Measurements from ENCODE around the gene PTMS.

DNA sequence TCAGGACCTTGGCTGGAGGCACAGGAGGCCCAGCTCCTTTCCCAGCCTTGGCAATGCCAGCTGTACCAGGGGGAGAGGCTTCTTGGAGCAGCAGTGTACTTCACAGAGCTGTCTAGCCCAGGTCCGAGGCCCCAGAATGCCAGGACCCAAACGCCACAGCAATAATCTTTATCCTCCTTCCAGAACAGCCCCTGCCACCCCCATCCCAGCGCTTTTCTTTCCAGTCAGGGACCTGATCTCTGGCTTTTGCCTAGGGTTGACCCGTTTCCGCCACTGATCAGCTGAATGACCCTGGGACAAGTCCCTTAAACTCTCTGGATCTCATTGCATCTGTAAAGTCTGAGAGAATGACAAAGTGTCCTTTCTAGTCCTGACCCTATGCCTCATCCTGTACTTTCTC lies 11.2 kb downstream of the PTMS start:
- no peak for TF ChIP-seq YY1 (tag by site-specific recombination; IDR thresholded peaks at IDR 0.05)
- TF ChIP-seq, protein P1, sequence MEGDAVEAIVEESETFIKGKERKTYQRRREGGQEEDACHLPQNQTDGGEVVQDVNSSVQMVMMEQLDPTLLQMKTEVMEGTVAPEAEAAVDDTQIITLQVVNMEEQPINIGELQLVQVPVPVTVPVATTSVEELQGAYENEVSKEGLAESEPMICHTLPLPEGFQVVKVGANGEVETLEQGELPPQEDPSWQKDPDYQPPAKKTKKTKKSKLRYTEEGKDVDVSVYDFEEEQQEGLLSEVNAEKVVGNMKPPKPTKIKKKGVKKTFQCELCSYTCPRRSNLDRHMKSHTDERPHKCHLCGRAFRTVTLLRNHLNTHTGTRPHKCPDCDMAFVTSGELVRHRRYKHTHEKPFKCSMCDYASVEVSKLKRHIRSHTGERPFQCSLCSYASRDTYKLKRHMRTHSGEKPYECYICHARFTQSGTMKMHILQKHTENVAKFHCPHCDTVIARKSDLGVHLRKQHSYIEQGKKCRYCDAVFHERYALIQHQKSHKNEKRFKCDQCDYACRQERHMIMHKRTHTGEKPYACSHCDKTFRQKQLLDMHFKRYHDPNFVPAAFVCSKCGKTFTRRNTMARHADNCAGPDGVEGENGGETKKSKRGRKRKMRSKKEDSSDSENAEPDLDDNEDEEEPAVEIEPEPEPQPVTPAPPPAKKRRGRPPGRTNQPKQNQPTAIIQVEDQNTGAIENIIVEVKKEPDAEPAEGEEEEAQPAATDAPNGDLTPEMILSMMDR (tag by site-specific recombination; IDR thresholded peaks at IDR 0.05): no peak
- no peak for TF ChIP-seq ZNF423 (tag by site-specific recombination; IDR thresholded peaks at IDR 0.05)
- TF ChIP-seq MZF1 (tag by site-specific recombination; IDR thresholded peaks at IDR 0.05; ENCODE audit: borderline replicate concordance): no peak
- TF ChIP-seq, protein P2, sequence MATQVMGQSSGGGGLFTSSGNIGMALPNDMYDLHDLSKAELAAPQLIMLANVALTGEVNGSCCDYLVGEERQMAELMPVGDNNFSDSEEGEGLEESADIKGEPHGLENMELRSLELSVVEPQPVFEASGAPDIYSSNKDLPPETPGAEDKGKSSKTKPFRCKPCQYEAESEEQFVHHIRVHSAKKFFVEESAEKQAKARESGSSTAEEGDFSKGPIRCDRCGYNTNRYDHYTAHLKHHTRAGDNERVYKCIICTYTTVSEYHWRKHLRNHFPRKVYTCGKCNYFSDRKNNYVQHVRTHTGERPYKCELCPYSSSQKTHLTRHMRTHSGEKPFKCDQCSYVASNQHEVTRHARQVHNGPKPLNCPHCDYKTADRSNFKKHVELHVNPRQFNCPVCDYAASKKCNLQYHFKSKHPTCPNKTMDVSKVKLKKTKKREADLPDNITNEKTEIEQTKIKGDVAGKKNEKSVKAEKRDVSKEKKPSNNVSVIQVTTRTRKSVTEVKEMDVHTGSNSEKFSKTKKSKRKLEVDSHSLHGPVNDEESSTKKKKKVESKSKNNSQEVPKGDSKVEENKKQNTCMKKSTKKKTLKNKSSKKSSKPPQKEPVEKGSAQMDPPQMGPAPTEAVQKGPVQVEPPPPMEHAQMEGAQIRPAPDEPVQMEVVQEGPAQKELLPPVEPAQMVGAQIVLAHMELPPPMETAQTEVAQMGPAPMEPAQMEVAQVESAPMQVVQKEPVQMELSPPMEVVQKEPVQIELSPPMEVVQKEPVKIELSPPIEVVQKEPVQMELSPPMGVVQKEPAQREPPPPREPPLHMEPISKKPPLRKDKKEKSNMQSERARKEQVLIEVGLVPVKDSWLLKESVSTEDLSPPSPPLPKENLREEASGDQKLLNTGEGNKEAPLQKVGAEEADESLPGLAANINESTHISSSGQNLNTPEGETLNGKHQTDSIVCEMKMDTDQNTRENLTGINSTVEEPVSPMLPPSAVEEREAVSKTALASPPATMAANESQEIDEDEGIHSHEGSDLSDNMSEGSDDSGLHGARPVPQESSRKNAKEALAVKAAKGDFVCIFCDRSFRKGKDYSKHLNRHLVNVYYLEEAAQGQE (tag by site-specific recombination; IDR thresholded peaks at IDR 0.05): no peak
- no peak for TF ChIP-seq ZNF660 (tag by site-specific recombination; IDR thresholded peaks at IDR 0.05)
- TF ChIP-seq ZNF24 (tag by site-specific recombination; IDR thresholded peaks at IDR 0.05): no peak
